ENCODE data around the gene ARFGAP1.
"Not testable (repeated sequence)": the region's sequence is repeated elsewhere in the genome, so short reads cannot be mapped to it uniquely, and the experiment has no call there.

Gene ARFGAP1

GRCh38 chr20:63328718-63329275 is 56.2 kb downstream of the ARFGAP1 start:
- no peak overlapping the region for H3K27ac ChIP-seq (ENCODE audit: low read length)
- DNase-seq (ENCODE audit: low read depth, low spot score): no peak

GRCh38 chr20:63329331-63330083 is 56.9 kb downstream of the ARFGAP1 start:
- DNase-seq (ENCODE audit: low read depth, low spot score): no peak
- H3K4me1 ChIP-seq (ENCODE audit: control insufficient read depth, insufficient read depth, low read length): no peaks in the 10 kb centered on the region
- no peak overlapping the region for H3K4me3 ChIP-seq (ENCODE audit: low read length)
- H3K27ac ChIP-seq (ENCODE audit: low read length): no peak overlapping the region
- no peaks in the 10 kb centered on the region for H3K27me3 ChIP-seq (ENCODE audit: control insufficient read depth, insufficient read depth, low read length)
- no CpG with 5 or more reads among the region's 18 CpGs for WGBS (ENCODE audit: insufficient coverage, insufficient read length)
- no peaks in the 10 kb centered on the region for H3K36me3 ChIP-seq (ENCODE audit: control insufficient read depth, insufficient read depth, low read length)
- no peaks in the 10 kb centered on the region for H3K9me3 ChIP-seq (ENCODE audit: control insufficient read depth, insufficient read depth, low read length)

More at GRCh38 chr20:63328718-63329275, 56.2 kb downstream of the ARFGAP1 start:
- Histone ChIP-seq H3K9me3 (ENCODE audit: control insufficient read depth, insufficient read depth, low read length) (no peaks in the 10 kb centered on the region), H3K36me3 (ENCODE audit: control insufficient read depth, insufficient read depth, low read length) (no peaks in the 10 kb centered on the region), H3K4me3 (ENCODE audit: low read length) (no peak overlapping the region), H3K27me3 (ENCODE audit: control insufficient read depth, insufficient read depth, low read length) (no peaks in the 10 kb centered on the region), H3K4me1 (ENCODE audit: control insufficient read depth, insufficient read depth, low read length) (no peaks in the 10 kb centered on the region)
- WGBS (ENCODE audit: insufficient coverage, insufficient read length): no CpG with 5 or more reads among the region's 21 CpGs

- WGBS (ENCODE audit: insufficient coverage, insufficient read length): no CpG with 5 or more reads among the region's 20 CpGs
- no peaks in the 10 kb centered on the region for H3K27me3 ChIP-seq (ENCODE audit: control insufficient read depth, insufficient read depth, low read length)
- H3K4me1 ChIP-seq (ENCODE audit: control insufficient read depth, insufficient read depth, low read length): no peaks in the 10 kb centered on the region
- no peak for DNase-seq (ENCODE audit: low read depth, low spot score)
- no peak overlapping the region for H3K4me3 ChIP-seq (ENCODE audit: low read length)
- no peak overlapping the region for H3K27ac ChIP-seq (ENCODE audit: low read length)
- H3K9me3 ChIP-seq (ENCODE audit: control insufficient read depth, insufficient read depth, low read length): no peaks in the 10 kb centered on the region
- H3K36me3 ChIP-seq (ENCODE audit: control insufficient read depth, insufficient read depth, low read length): no peaks in the 10 kb centered on the region
Observed at GRCh38 chr20:63330084-63330760, 57.6 kb downstream of the ARFGAP1 start.

GRCh38 chr20:63330940-63331339 is 58.3 kb downstream of the ARFGAP1 start:
- DNase-seq (ENCODE audit: low read depth, low spot score): no peak
- WGBS (ENCODE audit: insufficient coverage, insufficient read length): no CpG with 5 or more reads among the region's 13 CpGs

GRCh38 chr20:63331741-63332400 is 59.3 kb downstream of the ARFGAP1 start:
- DNase-seq (ENCODE audit: low read depth, low spot score): no peak
- Histone ChIP-seq H3K9me3 (ENCODE audit: control insufficient read depth, insufficient read depth, low read length) (no peaks in the 10 kb centered on the region), H3K27me3 (ENCODE audit: control insufficient read depth, insufficient read depth, low read length) (no peaks in the 10 kb centered on the region), H3K36me3 (ENCODE audit: control insufficient read depth, insufficient read depth, low read length) (no peaks in the 10 kb centered on the region), H3K27ac (ENCODE audit: low read length) (no peak overlapping the region), H3K4me1 (ENCODE audit: control insufficient read depth, insufficient read depth, low read length) (no peaks in the 10 kb centered on the region; the same call in 1 of the 2 replicates), H3K4me3 (ENCODE audit: low read length) (no peak overlapping the region)
- WGBS (ENCODE audit: insufficient coverage, insufficient read length): no CpG with 5 or more reads among the region's 8 CpGs

More at GRCh38 chr20:63330940-63331339, 58.3 kb downstream of the ARFGAP1 start:
- Histone ChIP-seq H3K36me3 (ENCODE audit: control insufficient read depth, insufficient read depth, low read length) (no peaks in the 10 kb centered on the region), H3K4me1 (ENCODE audit: control insufficient read depth, insufficient read depth, low read length) (no peaks in the 10 kb centered on the region), H3K9me3 (ENCODE audit: control insufficient read depth, insufficient read depth, low read length) (no peaks in the 10 kb centered on the region), H3K27ac (ENCODE audit: low read length) (no peak overlapping the region), H3K27me3 (ENCODE audit: control insufficient read depth, insufficient read depth, low read length) (no peaks in the 10 kb centered on the region), H3K4me3 (ENCODE audit: low read length) (no peak overlapping the region)

- H3K36me3 ChIP-seq (ENCODE audit: control insufficient read depth, insufficient read depth, low read length): no peaks in the 10 kb centered on the region
- H3K27me3 ChIP-seq (ENCODE audit: control insufficient read depth, insufficient read depth, low read length): no peaks in the 10 kb centered on the region
- no peaks in the 10 kb centered on the region; the same call in 1 of the 2 replicates for H3K4me1 ChIP-seq (ENCODE audit: control insufficient read depth, insufficient read depth, low read length)
- no peaks in the 10 kb centered on the region for H3K9me3 ChIP-seq (ENCODE audit: control insufficient read depth, insufficient read depth, low read length)
- no peak overlapping the region for H3K4me3 ChIP-seq (ENCODE audit: low read length)
- no peak for DNase-seq (ENCODE audit: low read depth, low spot score)
- H3K27ac ChIP-seq (ENCODE audit: low read length): no peak overlapping the region
- WGBS (ENCODE audit: insufficient coverage, insufficient read length): no CpG with 5 or more reads among the region's 22 CpGs
Observed at GRCh38 chr20:63332488-63333240, 60.1 kb downstream of the ARFGAP1 start.

- WGBS (ENCODE audit: insufficient coverage, insufficient read length): no CpG with 5 or more reads among the region's 19 CpGs
- H3K4me3 ChIP-seq (ENCODE audit: low read length): no peak overlapping the region
- no peaks in the 10 kb centered on the region for H3K9me3 ChIP-seq (ENCODE audit: control insufficient read depth, insufficient read depth, low read length)
- no peaks in the 10 kb centered on the region for H3K36me3 ChIP-seq (ENCODE audit: control insufficient read depth, insufficient read depth, low read length)
- no peaks in the 10 kb centered on the region; the same call in 1 of the 2 replicates for H3K4me1 ChIP-seq (ENCODE audit: control insufficient read depth, insufficient read depth, low read length)
- H3K27ac ChIP-seq (ENCODE audit: low read length): no peak overlapping the region
- no peak for DNase-seq (ENCODE audit: low read depth, low spot score)
- H3K27me3 ChIP-seq (ENCODE audit: control insufficient read depth, insufficient read depth, low read length): no peaks in the 10 kb centered on the region
Observed at GRCh38 chr20:63333241-63333836, 60.7 kb downstream of the ARFGAP1 start.

GRCh38 chr20:63334356-63334755 is 61.7 kb downstream of the ARFGAP1 start:
- no CpG with 5 or more reads among the region's 8 CpGs for WGBS (ENCODE audit: insufficient coverage, insufficient read length)
- no peaks in the 10 kb centered on the region for H3K9me3 ChIP-seq (ENCODE audit: control insufficient read depth, insufficient read depth, low read length)
- no peak overlapping the region for H3K4me3 ChIP-seq (ENCODE audit: low read length)
- DNase-seq (ENCODE audit: low read depth, low spot score): no peak
- no peaks in the 10 kb centered on the region for H3K27me3 ChIP-seq (ENCODE audit: control insufficient read depth, insufficient read depth, low read length)
- H3K36me3 ChIP-seq (ENCODE audit: control insufficient read depth, insufficient read depth, low read length): no peaks in the 10 kb centered on the region
- no peaks in the 10 kb centered on the region; the same call in 1 of the 2 replicates for H3K4me1 ChIP-seq (ENCODE audit: control insufficient read depth, insufficient read depth, low read length)
- no peak overlapping the region for H3K27ac ChIP-seq (ENCODE audit: low read length)

GRCh38 chr20:63335060-63335459 is 62.4 kb downstream of the ARFGAP1 start:
- H3K27me3 ChIP-seq (ENCODE audit: control insufficient read depth, insufficient read depth, low read length); DNase-seq (ENCODE audit: low read depth, low spot score); H3K9me3 ChIP-seq (ENCODE audit: control insufficient read depth, insufficient read depth, low read length); H3K36me3 ChIP-seq (ENCODE audit: control insufficient read depth, insufficient read depth, low read length); H3K4me3 ChIP-seq (ENCODE audit: low read length); H3K4me1 ChIP-seq (ENCODE audit: control insufficient read depth, insufficient read depth, low read length); H3K27ac ChIP-seq (ENCODE audit: low read length): not testable (repeated sequence)
- WGBS (ENCODE audit: insufficient coverage, insufficient read length): no CpG with 5 or more reads among the region's 9 CpGs
